CD4-positive, alpha-beta T cell treated with Interleukin-21 for 1 hour (primary cell): Measurements from ENCODE around the gene DDX39A.

Source experiments
- DNase-seq: peaks from one replicate; pipeline ENCODE4 v3.0.0-alpha.2; 2020

The DDX39A gene

DNA sequence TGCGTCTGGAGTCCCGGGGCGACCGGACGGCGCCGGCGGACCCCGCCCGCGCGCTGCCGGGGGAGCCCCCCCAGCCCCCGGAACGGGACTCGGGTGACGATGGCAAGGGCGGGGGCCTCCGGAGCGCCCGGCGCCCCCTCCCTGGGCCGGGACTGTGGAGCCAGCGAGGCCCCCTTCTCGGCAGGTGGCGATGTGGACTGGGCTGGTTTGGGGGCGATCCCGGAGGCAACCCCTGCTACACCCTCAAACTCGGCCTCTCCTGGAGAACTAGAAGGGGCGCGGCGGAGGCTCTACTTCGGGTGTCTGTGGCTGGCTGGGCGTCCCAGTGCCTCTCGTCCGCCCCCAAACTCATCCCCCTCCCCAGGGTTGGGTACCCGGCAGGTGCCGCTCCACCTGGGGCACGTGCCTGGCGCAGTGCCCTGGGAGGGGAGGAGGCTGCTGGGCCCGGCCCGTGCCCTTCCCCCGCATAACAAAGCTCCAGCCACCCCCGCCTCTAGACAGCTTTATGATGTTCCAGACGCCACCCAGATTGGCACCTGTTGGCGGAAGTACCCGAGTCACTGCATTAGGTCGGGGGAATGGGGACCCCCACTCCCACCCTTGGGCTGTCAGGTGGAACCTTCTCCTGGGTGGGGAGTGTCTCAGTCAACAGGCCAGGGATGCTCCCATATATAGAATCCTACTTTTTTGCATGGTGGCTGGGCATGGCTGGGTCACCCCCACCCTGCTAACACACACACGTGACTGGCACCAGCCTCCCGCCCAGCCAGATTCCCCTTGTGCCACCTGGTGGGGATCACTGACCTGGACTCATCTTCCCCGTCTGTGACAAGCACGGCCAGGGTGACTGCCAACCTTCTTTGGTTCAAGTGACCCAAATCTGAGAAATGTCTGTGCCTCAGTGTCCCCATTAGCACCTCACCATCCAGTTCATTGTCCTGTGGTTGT is 14.7 kb upstream of the DDX39A start:
- peak; percentile 60 for DNase-seq

DNA sequence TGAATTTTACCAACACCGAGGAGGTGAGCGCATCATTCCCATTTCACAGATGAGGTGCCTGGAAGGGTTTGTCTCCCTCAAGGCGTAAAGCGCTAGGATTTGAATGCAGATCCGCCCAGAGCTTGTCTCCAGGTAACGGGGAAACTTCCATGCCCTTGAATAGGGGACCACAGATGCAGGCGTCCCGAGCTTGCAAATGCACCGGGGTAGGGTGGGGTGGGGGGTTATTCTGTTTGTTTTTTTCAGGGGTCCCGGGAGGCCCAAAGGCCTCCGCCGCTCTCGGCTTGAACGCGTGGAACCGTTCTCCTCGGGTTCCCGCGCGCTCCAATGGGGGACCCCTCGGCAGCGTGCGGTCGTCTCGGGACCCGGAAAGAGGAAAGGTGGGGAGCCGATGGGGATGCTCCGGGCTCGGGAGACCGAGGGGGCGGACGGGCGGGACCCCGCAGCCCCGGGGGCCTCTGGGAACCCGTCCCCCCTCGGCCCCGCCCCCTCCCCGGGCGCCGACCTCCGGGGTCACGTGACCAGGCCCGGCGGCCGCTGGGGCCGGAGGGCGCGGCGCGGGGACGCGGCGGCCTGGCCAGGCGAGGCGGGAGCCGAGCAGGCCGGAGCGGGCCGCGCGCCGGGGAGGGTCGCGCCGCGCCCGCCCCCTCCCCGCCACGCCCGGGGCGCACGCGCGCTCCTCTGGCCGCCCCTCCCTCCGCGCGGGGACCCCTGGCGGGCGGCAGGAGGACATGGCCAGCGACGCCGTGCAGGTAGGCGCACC is 13.8 kb upstream of the DDX39A start, which contains the start of gene PKN1:
PKN1 (plus strand) TSS at position 516 of the 763 bp plus-strand sequence; CDS start at position 732, 216 bp downstream.
- peak; percentile 44 for DNase-seq

DNA sequence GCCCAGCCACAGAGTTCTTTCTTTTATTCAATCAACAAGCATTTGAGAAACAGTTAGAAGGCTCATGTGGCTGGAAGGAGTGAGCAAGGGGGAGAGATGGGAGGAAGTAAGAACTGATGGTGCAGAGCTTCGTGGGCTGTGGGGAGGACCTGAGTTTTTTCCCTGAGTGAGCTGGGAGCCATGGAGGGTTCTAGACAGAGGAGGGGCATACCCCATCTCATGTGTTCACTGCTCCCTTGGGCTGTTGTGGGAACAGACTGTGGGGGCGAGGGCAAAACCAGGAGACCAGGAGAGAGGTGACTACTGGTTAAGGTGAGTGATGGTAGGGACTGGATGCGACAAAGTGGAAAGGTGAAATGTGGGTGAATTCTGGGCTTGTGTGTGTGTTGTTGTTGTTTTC is 11.6 kb upstream of the DDX39A start:
- DNase-seq: no peak

DNA sequence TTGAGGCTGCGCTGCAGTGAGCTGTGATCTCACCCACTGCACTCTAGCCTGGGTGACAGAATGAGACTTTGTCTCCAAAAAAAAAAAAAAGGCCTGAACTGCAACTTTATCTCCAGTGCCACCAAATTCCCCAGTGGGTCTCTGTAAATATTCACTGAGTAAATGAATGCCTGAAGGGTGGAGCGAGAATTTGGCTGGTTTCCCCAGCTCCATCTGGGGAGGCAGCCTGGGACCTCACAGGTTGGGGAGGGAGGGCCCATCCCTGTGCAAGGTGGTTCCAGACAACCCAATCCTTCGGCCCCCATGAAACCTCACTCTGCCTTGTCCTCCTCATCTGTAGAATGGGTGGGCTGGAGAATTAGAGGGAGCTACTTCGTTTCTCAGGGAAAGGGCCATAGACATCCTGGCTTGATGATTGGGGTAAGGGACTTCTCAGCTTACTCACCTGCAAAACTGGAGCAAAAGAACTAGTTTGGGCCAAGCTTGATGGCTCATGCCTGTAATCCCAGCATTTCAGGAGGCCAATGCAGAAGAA is 9.8 kb upstream of the DDX39A start:
- no peak for DNase-seq

DNA sequence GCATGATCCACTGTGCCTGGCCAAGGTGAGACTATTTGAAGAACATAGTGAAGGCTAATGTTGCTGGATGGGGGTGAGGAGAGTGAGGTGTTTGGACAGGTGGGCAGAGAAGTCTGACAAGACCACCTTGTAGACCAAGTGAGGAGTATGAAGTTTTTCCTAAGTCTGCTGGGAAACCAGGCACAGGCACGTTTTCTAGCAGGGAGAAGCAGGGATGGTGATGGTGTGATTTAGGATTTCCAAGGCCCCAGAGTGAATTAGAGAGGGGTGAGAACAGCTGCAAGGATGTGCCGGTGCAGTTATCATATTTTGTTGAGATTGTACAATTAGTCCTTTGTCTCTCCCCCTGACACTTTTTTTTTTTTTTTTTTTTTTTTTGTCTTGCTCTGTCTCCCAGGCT is 8.3 kb upstream of the DDX39A start:
- DNase-seq: no peak

DNA sequence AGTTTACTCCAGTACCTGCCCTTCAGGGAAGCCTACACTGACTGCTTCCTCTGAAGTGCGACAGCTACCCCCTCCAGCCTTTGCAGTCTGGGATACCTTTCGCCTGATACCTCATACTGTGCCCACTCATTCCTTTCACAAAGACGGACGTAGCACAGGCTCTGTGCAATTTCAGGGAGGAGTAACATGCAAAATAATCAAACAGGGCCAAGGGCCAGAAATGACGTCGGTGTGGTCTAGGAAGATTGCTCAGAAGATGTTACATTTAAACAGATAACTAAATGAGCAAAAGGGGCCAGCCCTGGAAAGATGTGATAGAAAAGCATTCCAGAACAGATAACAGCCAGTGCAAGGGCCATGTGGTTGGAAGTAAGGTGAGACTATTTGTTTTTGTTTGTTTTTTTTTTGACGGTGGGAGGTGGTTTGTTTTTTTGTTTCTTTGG is 6.6 kb upstream of the DDX39A start:
- no peak for DNase-seq

DNA sequence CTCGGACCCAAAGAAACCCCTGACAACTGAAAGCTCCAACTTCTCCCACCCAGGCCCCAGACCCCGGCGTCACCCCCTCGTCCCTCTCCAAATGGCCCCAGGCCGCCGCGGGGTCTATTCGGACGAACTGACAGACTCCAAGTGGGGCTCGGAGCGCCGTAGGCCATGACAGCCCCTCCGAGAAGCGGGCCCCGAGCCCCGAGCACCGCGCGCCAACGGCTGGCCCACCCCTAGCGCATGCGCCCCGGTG is 360 bp downstream of the DDX39A start:
- no peak for DNase-seq

DNA sequence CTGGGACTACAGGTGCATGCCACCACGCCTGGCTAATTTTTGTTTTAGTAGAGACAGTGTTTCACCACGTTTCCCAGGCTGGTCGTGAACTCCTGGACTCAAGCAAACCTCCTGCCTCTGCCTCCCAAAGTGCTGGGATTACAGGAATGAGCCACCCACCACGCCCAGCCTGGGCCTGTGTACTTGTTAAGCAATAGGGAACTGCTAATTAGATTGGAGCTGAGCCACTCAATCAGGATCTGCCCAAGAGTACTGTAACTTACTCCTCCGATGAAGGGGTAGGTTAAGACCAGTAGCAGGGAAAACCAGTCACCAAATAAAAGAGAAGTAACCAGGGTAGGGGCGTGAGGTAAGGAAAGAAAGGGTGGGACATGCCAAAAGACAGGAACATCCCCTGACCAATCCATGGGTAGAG is 2.3 kb downstream of the DDX39A start:
- DNase-seq: peak; percentile 44

DNA sequence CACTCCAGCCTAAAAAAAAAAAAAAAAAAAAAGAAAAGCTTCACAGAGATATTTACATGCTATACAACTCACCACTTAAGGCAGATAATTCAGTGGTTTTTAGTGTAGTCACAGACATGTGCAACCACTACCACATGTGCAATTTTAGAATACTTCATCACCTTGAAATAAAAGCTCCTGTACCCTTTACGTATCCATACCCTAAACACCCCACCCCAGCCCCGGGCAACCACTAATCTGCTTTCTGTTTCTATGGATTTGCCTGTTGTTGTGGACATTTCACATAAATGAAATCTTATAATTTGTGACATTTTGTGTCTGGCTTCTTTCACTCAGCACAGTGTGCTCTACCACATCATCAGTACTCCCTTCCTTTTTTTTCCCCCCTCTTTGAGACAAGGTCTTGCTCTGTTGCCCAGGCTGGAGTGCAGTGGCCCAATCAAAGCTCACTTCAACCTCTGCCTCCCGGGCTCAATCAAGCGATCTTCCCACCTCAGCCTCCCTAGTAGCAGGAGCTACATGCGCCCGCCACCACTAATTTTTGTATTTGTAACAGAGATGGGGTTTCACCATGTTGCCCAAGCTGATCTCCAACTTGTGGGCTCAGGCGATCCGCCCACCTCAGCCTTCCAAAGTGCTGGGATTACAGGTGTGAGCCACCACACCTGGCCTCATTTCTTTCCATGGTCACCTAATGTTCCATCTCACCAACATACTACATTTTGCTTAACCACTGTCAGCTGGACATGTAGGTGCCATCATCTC is 4.0 kb downstream of the DDX39A start:
- peak; percentile 53 for DNase-seq

DNA sequence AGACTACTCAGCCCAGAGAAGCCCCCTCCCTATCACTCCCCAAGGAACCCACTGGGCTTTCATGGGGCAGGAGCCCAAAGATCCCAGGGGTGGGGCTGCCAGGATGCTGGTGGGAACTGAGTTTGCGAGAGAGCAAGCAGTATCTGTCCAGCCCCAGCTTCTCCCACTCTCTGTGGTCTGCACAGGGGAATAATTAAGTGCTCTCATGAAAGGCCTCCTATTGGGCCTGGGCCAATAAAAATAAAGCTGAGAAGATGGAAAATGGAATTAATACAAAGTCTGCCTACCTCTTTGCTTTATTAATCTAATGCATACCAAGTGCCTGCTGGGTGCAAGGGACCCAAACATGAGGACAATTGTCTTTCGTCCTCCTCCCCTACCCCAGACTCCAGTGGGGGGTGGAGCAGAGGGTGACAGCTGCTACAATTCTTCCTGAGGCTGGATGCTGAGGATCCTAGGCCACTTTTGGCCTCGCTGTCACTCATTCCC is 5.4 kb downstream of the DDX39A start:
- peak; percentile 55 for DNase-seq

DNA sequence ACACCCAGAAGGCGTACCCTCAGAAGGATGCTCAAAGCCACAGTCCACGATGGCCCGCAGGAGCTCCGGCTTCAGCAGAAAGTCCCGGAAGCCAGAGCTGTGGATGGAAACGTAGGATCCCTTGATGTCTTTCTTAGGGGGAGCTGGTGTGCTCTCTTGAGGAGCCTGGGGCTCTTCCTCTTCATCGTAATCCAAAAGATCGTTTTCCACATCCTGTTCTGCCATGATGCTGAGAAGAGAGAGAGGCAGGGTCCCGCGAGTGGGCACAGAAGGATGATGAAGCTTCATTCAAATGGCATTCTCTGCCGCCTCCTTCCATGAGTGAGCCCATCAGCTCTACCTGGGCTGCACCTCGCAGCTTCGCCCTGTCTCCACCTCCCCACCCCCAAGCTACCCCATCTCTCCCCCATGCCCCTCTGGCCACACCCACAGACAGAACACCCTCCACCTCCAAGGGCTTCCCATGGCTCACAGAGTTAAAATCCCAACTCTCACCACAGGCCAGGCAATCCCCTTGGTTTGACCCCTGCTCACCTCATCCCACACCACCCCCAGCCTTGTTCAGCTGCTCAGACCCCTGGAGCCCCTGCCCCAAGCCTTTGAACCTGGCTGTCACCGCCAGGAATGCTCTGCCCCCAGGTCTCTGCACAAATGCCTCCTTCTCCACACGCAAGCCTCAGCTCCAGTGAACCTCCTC is 6.0 kb downstream of the DDX39A start:
- no peak for DNase-seq

DNA sequence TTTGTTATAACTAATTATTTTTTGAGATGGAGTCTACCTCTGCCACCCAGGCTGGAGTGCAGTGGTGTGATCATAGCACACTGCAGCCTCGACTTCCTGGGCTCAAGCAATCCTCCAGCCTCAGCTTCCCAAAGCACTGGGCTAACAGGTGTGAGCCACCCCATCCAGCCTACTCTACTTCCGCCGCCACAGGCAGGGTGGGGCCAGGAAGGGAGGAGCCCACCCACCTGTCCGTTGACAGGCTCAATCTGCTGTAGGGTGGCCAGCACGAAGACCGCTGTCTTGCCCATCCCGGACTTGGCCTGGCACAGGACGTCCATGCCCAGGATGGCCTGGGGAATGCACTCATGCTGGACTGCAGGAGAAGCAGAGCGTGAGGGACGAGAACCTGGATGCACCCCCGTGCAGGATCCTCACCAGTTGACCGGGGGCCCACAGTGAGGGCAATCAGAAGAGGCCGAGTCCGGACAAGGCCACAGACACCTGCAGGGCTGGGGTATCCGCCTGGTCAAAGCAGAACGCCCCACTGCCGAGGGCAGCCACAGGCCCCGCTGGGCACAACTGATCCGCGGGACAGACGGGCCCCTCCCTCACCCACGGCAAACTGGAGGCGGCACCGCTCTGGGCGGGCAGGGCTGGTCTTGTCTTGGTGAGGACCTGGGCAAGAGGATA is 6.7 kb downstream of the DDX39A start:
- peak; percentile 55 for DNase-seq

DNA sequence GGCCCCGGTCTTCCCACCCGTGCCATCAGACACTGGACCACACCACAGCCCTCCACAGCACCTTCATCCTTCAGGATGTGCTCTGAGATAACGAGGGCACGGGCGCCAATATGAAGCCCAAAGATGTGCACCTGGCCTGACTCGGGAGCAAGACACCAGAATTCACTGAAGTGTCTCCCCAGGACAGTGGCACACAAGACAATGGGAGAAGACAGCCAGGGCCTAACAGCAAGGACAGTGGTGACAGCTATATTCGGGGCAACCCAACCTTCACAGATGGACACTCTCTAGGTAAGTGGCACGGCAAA is 7.2 kb downstream of the DDX39A start:
- peak; percentile 51 for DNase-seq

DNA sequence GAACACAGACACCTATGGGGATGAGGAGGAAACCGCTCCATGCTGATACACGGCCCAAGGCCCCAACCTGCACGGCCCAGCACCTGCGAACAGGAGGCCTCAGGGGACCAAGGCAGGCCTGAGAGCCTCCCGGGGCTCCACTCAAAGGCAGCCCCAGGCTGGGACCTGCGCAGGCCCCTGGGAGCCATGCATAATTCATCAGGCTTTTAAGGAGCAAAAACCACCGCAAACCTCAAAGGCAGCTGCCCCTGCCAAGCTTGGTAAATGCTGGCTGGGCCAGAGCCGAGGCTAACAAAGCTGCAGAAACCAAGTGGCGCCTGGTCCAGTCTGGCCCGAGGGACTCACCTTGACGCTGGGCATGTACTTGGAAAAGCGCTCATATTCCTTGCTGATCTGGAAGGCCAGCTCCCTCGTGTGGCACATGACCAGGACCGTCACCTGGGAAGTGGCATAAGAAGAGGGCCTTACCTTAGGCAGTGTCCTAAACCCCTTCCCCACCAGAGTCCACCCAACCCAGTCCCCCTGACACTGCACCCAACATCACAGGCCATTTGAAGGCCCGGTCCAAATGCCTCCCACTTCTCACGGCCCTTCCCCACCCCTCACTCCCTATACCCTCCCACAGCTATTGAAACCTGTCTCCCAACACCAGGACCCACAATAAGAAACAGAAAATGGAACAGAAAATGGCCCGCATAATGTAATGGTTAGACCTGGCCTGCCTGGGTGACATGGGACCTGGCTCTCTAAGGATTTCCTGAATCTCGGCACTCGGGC is 7.8 kb downstream of the DDX39A start:
- DNase-seq: peak; percentile 51

DNA sequence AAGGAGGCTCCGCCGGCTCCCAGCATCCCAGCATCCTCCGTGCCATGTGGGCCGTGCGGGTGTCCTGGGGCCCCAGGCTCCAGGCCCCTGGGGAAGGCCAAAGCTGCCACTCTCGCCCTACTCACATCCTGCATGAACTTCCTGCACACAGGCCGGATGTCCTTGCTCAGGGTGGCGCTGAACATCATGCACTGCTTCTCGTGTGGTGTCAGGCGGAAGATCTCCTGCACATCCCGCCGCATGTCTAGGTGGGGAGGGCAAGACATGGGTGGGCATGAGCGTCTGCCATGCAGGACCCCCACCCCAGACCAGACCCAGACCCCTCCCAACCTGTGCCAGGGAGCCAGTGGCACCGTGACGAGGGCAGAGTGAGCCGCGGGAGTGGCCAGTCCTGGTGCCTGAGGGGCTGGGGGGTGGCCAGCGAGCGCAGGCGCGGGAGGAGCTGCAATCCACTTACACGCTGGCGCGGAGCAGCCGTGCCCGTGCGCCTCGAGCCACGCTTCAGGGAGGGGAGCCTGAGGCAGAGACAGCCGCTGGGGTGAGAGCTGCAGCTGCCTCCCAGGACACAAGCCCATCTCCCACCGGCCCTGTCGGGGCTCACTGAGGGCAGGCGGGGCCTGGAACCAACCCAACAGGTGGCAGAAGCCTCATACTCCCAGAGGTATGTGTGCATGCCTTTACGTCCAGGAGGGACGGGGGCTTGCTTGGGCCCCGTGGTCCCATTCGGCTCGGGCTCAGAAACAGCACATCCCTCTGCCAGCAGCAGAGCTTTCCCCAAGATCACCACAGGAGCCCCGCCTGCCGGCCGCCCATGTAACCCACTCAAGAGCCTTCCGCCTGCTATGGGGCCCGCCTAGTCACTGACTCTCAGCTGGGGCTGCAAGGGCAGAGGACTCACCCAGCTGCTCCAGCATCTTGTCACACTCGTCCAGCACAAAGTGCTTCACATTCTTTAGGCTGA is 8.8 kb downstream of the DDX39A start:
- DNase-seq: peak; percentile 81

DNA sequence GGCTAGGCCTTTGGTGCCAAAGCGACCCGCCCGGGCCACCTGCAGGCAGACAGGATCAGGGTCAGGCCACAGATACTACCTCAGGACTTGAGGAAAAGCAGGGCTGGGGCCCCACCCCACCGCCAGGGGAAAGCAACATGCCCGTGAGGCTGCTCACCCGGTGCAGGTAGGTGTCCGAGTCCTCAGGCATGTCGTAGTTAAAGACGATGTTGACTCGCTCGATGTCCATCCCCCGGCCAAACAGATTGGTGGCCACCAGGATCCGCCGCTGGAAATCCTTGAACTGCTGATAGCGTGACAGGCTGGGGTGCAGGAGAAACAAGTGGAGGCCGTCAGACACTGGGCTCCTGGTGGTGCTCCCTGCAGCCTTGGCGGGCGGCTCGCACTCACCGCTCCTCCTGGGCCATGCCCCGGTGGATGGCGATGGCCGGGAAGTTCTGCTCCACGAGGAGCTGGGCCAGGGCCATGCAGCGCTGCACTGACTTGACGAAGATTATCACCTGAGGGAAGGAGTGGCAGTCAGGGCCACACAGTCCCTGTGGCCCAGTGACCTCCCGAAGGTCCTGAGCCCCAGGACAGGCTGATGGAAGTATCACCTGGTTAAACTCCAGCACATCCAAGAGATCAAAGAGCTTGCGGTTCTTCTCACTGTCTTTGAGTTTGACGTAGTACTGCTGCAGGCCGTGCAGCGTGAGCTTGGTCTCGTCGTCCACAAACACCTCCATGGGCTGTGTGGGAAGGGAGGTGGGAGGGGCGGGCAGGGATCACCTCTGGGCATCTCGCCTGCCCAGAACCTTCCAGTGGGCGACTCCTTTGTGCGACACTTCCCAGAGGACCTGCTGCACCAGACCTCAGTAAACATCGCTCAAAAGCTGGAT is 9.8 kb downstream of the DDX39A start:
- DNase-seq: peak; percentile 73

DNA sequence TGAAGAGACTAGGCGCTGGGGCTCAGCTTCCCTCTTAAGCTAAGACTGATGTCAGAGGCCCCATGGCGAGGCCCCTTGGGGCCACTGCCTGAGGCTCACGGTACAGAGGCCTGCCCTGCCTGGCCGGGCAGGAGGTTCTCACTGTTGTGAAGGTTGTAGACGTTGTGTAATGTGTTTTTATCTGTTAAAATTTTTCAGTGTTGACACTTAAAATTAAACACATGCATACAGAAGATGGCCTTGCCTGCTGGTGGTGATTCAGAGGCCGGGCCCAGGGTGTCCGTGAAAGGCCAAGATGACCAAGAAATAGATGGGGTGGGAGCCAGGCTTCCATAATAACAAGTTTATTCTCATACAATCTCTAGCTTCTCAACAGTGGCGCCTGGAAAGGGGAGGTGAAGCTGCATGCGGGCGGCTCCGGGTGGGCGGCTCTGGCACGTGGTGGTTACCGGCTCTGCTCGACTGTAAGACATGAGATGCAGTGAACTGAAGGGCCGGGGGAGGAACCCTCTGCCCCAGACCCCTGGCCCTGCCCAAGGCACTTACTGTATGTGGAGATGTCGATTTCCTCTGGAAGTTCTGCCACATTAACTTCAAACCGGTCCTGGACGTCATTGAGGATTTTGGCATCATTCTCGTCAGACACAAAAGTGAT is 10.5 kb downstream of the DDX39A start:
- peak; percentile 65 for DNase-seq
